A549 (cell line): ENCODE results near the gene NDRG4. TPM values are rescaled to one million over a fixed set of nuclear protein-coding genes. Genes with fewer than 3 reads are reported as not detected.
A peak's percentile ranks its signal among the peaks of the same experiment; 100 is the strongest.

ENCODE experiments used
- ATAC-seq, 2 experiments: fragments of 200-7000 bp in 1 of 2; fragments of >200 bp in 1 of 2; cut with Nextera tagmentation in 1 of 2; cut with Tn5 transposase in 1 of 2; 3 replicates each; pipeline versions ENCODE4 v1.8.0 to v1.9.1; 2018 to 2020; ENCODE audit warnings: mild to moderate bottlenecking in 1 of 2, moderate library complexity in 1 of 2
- CTCF ChIA-PET: fragments of 300-600 bp; sonication (Branson Sonifier 250); formaldehyde crosslinking; extraction: SDS; loops from one replicate; lab custom pipeline; 2021; ENCODE audit warnings: antibody characterized with exemption, inconsistent platforms; lab: Yijun Ruan, JAX
- POLR2A ChIA-PET: fragments of 350-600 bp; formaldehyde crosslinking; extraction: SDS; loops from one replicate; lab custom pipeline; 2021; ENCODE audit warnings: antibody characterized with exemption, inconsistent platforms; lab: Yijun Ruan, JAX
- DNase-seq, 2 experiments: peaks; one replicate each; pipeline versions ENCODE4 v3.0.0 to v3.0.0-alpha.2; 2011 to 2016; ENCODE audit warnings: low read depth in 1 of 2, low spot score in 1 of 2
- FAIRE-seq: peaks from 2 replicates; lab custom pipeline; 2011; peaks lifted over from hg19 to GRCh38; lab: Jason Lieb, UNC
- H3K27ac ChIP-seq, 2 experiments: fragments of >200 bp; sonication (Bioruptor Twin); formaldehyde crosslinking; 3 replicates each; pipeline ENCODE4 v1.5.1; 2016 to 2017
- H3K4me1 ChIP-seq: fragments of >200 bp; sonication (Bioruptor Twin); formaldehyde crosslinking; 3 replicates; pipeline ENCODE4 v1.6.1; 2016
- H3K4me2 ChIP-seq: fragments of >200 bp; sonication (Bioruptor Twin); formaldehyde crosslinking; 3 replicates; pipeline ENCODE4 v1.6.1; 2016
- H3K4me3 ChIP-seq: fragments of >200 bp; sonication (Bioruptor Twin); formaldehyde crosslinking; 3 replicates; pipeline ENCODE4 v1.5.1; 2016
- H3K9me3 ChIP-seq: fragments of >200 bp; sonication (Bioruptor Twin); formaldehyde crosslinking; 3 replicates; pipeline ENCODE4 v1.6.1; 2016
- BHLHE40 ChIP-seq: IDR thresholded peaks from 2 replicates; pipeline ENCODE4 v1.6.1; 2012; ENCODE audit warnings: low read depth, low read length, inconsistent platforms
- CBX2 ChIP-seq: fragments of 200-600 bp; sonication (generic); IDR thresholded peaks from 2 replicates; pipeline ENCODE4 v1.6.1; 2016; ENCODE audit warnings: low read depth, mild to moderate bottlenecking, borderline replicate concordance
- CEBPB ChIP-seq, 2 experiments: fragments of >200 bp in 1 of 2; sonication (Bioruptor Twin) in 1 of 2; formaldehyde crosslinking in 1 of 2; IDR thresholded peaks; 2 replicates each; pipeline ENCODE4 v1.6.1; 2012 to 2016
- EHMT2 ChIP-seq: fragments of 200-600 bp; sonication (generic); IDR thresholded peaks from 2 replicates; pipeline ENCODE4 v1.6.1; 2016; ENCODE audit warnings: antibody characterized with exemption, low read depth, mild to moderate bottlenecking, moderate library complexity
- FOSL2 ChIP-seq, 2 experiments: fragments of 450-650 bp in 1 of 2; fragments of >200 bp in 1 of 2; sonication (Bioruptor Twin) in 1 of 2; formaldehyde crosslinking; IDR thresholded peaks; 2 replicates each; pipeline versions ENCODE4 v1.5.0 to v1.6.1; 2016 to 2020; ENCODE audit warnings: mild to moderate bottlenecking in 1 of 2, moderate library complexity in 1 of 2
- FOXS1 ChIP-seq: fragments of 250-450 bp; sonication (Bioruptor Pico); IDR thresholded peaks from 2 replicates; pipeline ENCODE4 v1.5.0; 2020; ENCODE audit warnings: mild to moderate bottlenecking, moderate library complexity
- HDAC2 ChIP-seq: fragments of 200-600 bp; sonication (generic); IDR thresholded peaks from 2 replicates; pipeline ENCODE4 v1.6.1; 2016
- HEYL ChIP-seq: fragments of 250-450 bp; sonication (Bioruptor Pico); IDR thresholded peaks from 2 replicates; pipeline ENCODE4 v1.8.0; 2021; ENCODE audit warnings: mild to moderate bottlenecking, moderate library complexity
- HOXB13 ChIP-seq: fragments of 250-450 bp; sonication (Bioruptor Pico); IDR thresholded peaks from 2 replicates; pipeline ENCODE4 v1.5.0; 2020; ENCODE audit warnings: low read depth, mild to moderate bottlenecking, moderate library complexity
- JUNB ChIP-seq: fragments of >200 bp; sonication (Bioruptor Twin); formaldehyde crosslinking; IDR thresholded peaks from 2 replicates; pipeline ENCODE4 v1.6.1; 2016
- KDM5A ChIP-seq: fragments of 200-600 bp; sonication (generic); IDR thresholded peaks from 2 replicates; pipeline ENCODE4 v1.6.1; 2016; ENCODE audit warnings: antibody characterized with exemption, mild to moderate bottlenecking
- MAFK ChIP-seq: fragments of 450-650 bp; IDR thresholded peaks from 2 replicates; pipeline ENCODE4 v1.6.1; 2014; ENCODE audit not compliant: partially characterized antibody
- MAZ ChIP-seq: fragments of 150-350 bp; IDR thresholded peaks from 2 replicates; pipeline ENCODE4 v1.6.1; 2014; ENCODE audit warnings: antibody characterized with exemption, low read depth, low read length, borderline replicate concordance
- NPAS2 ChIP-seq: fragments of 250-450 bp; sonication (Bioruptor Pico); IDR thresholded peaks from 2 replicates; pipeline ENCODE4 v1.8.0; 2022; ENCODE audit warnings: mild to moderate bottlenecking, moderate library complexity, borderline replicate concordance
- PHF8 ChIP-seq: fragments of 200-600 bp; sonication (generic); IDR thresholded peaks from 2 replicates; pipeline ENCODE4 v1.6.1; 2016; ENCODE audit warnings: low read depth, mild to moderate bottlenecking, antibody characterized with exemption, moderate library complexity, borderline replicate concordance
- RAD21 ChIP-seq, 2 experiments: fragments of >200 bp in 1 of 2; sonication (Bioruptor Twin) in 1 of 2; formaldehyde crosslinking in 1 of 2; IDR thresholded peaks in 1 of 2; conservative IDR thresholded peaks in 1 of 2; 2 replicates in 1 of 2; 3 replicates in 1 of 2; pipeline ENCODE4 v1.6.1; 2012 to 2018; ENCODE audit warnings: inconsistent platforms in 1 of 2
- RCOR1 ChIP-seq: fragments of 150-350 bp; IDR thresholded peaks from 2 replicates; pipeline ENCODE4 v1.6.1; 2014; ENCODE audit warnings: antibody characterized with exemption, low read length, low read depth
- RFX5 ChIP-seq: fragments of 450-650 bp; IDR thresholded peaks from 2 replicates; pipeline ENCODE4 v1.7.1; 2014; ENCODE audit warnings: antibody characterized with exemption, mild to moderate bottlenecking, moderate library complexity
- SMC3 ChIP-seq: fragments of >200 bp; sonication (Bioruptor Twin); formaldehyde crosslinking; IDR thresholded peaks from 3 replicates; pipeline ENCODE4 v1.6.1; 2018; ENCODE audit warnings: inconsistent platforms
- TP53 ChIP-seq: fragments of 250-450 bp; sonication (Bioruptor Pico); IDR thresholded peaks from 2 replicates; pipeline ENCODE4 v1.5.0; 2021; ENCODE audit warnings: mild to moderate bottlenecking, moderate library complexity
- ZFP36 ChIP-seq: fragments of 450-650 bp; IDR thresholded peaks from 2 replicates; pipeline ENCODE4 v1.6.1; 2014; ENCODE audit warnings: borderline replicate concordance; ENCODE audit not compliant: partially characterized antibody
- WGBS: methylation state at CpG from one replicate; pipeline ENCODE4 v1.1.6; 2017; ENCODE audit errors: missing lambda C conversion rate; 5-methylcytosine and 5-hydroxymethylcytosine counted together
- polyA plus RNA-seq, 4 experiments: library from polyadenylated mRNA; depleted of rRNA in 3 of 4; stranded (reverse); fragments of >200 nt; fragmentation: RNase III in 1 of 4; extraction: RNeasy Plus Mini Kit Qiagen cat#74134 plus additional on column Dnase treatment in 1 of 4; gene quantifications; 2 replicates in 3 of 4; 3 replicates in 1 of 4; pipeline ENCODE4 v1.2.3, GENCODE V29; 2011 to 2017
- TF ChIP-seq, protein P1 (sequence below): fragments of 250-450 bp; sonication (Bioruptor Pico); IDR thresholded peaks from 2 replicates; pipeline ENCODE4 v1.5.0; 2020; ENCODE audit warnings: low read depth, mild to moderate bottlenecking, moderate library complexity
- TF ChIP-seq, protein P2 (sequence below): fragments of >200 bp; sonication (Bioruptor Twin); formaldehyde crosslinking; IDR thresholded peaks from 3 replicates; pipeline ENCODE4 v1.5.1; 2016
- TF ChIP-seq, protein P3 (sequence below): fragments of >200 bp; sonication (Bioruptor Twin); formaldehyde crosslinking; IDR thresholded peaks from 2 replicates; pipeline ENCODE4 v1.6.1; 2016

NDRG4 gene
- polyA plus RNA-seq, 2 of the 4 experiments (the other 2 are of a cell fraction): 8.1 to 21.3 TPM

DNA sequence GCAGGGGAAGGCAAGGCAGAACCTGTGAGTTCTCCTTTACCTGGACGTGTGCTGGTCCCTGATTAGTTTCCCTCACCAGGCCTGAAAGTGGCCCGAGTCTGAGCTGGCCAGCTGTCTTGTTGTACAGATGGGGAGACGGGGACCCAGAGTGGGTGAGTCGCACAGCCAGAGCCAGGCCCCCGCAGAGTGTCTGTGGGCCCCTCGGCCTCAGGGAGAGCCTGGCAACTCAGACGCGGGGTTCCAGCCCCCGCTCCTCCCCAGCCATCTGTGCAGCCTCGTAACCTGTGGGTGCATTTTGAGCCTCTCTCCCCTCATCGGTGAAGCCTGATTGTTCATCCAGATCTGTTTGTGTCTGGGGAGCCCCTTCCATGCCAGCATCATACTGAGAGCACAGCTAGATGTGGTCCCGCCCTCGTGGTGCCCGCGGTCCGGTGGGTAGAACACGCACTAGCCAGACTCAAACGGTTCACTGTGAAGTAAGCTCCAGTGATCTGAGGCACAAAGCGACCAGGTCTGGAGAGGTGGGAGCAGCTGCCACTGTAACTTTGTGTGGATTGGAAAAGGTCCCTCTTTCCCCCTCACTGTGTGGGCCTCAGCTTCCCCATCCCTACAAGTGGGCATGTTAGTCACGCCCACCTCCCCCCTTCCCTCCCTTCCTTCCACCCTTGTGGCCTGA is 6.0 kb upstream of the NDRG4 start:
- FAIRE-seq: no peak
- 76% methylated on average over 13 of the region's 20 CpGs for WGBS
- H3K4me1 ChIP-seq: no peaks in the 10 kb centered on the region

DNA sequence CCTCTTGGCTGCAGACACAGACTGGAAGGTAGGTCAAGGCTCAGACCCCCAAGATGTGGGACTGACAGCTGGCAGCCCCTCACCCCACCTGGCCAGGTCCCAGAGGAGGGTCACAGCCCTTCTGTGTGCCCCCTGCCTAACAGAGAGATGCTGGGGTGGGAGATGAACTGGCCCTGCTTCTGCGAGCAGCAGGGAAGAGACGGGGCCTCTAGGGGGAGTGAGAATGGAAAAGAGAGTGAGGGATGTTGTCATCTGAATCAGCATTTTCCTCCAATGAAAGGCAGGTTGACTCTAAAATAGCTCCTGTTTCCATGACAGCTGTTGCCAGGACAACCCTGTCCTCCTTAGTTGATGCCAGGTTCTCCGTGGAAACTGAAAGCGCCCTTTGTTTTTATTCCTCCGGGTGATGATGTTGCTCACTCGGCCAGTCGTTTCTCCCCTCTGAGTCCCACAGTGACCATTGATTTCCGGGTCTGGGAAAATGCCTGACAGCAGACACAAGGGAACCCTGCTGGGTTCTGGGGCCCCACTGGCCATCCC is 4.9 kb upstream of the NDRG4 start:
- Histone ChIP-seq H3K9me3 (no peaks in the 10 kb centered on the region), H3K4me1 (no peaks in the 10 kb centered on the region; the same call in 2 of the 3 replicates), H3K4me3 (no peak overlapping the region)
- POLR2A ChIA-PET: no interaction called here
- no peak for FAIRE-seq
- WGBS: 30% methylated on average over 8 of the region's 8 CpGs
- peak; percentile 52 to 73 for ATAC-seq
- DNase-seq: peak; percentile 92 to 93
- TF ChIP-seq MAFK: peak; percentile 98
- TF ChIP-seq, protein P1, sequence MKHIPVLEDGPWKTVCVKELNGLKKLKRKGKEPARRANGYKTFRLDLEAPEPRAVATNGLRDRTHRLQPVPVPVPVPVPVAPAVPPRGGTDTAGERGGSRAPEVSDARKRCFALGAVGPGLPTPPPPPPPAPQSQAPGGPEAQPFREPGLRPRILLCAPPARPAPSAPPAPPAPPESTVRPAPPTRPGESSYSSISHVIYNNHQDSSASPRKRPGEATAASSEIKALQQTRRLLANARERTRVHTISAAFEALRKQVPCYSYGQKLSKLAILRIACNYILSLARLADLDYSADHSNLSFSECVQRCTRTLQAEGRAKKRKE: no peak
- TF ChIP-seq MAZ: no peak
- no peak for TF ChIP-seq BHLHE40
- TF ChIP-seq, protein P2, sequence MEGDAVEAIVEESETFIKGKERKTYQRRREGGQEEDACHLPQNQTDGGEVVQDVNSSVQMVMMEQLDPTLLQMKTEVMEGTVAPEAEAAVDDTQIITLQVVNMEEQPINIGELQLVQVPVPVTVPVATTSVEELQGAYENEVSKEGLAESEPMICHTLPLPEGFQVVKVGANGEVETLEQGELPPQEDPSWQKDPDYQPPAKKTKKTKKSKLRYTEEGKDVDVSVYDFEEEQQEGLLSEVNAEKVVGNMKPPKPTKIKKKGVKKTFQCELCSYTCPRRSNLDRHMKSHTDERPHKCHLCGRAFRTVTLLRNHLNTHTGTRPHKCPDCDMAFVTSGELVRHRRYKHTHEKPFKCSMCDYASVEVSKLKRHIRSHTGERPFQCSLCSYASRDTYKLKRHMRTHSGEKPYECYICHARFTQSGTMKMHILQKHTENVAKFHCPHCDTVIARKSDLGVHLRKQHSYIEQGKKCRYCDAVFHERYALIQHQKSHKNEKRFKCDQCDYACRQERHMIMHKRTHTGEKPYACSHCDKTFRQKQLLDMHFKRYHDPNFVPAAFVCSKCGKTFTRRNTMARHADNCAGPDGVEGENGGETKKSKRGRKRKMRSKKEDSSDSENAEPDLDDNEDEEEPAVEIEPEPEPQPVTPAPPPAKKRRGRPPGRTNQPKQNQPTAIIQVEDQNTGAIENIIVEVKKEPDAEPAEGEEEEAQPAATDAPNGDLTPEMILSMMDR: peak; percentile 52; the same call in 2 of the 3 replicates
- TF ChIP-seq RAD21 (conservative IDR thresholded peaks at IDR 0.05 in 1 of 2, IDR thresholded peaks at IDR 0.05 in 1 of 2): peak in 1 of 2 experiments; percentile 42; a peak in 2 of 5 replicates
- TF ChIP-seq RFX5: peak; percentile 96
- no peak for TF ChIP-seq NPAS2 (CRISPR knock-in tag)
- 0 out of 2 replicates have a peak, but pooled peaks have one; percentile 54 for TF ChIP-seq RCOR1
- TF ChIP-seq, all 56 proteins: peak for 5
- CTCF ChIA-PET: interaction anchor here (0.6 to 23.4 kb wide), 24 partner anchors 8 to 439 kb away, joined by 3 to 721 read pairs (median 3); partner anchors contain the start of gene SETD6
- Histone ChIP-seq H3K4me2 (no peak overlapping the region), H3K27ac (0 out of 6 replicates have a peak overlapping the region, but pooled peaks of 1 of the 2 experiments have one; percentile 36)

More for the DNA sequence above, 6.0 kb upstream of the NDRG4 start:
- no peak for DNase-seq
- TF ChIP-seq RAD21 (conservative IDR thresholded peaks at IDR 0.05 in 1 of 2, IDR thresholded peaks at IDR 0.05 in 1 of 2) (no peak), KDM5A (no peak), MAFK (no peak), FOSL2 (IDR thresholded peaks at IDR 0.05) (no peak), FOSL2 (CRISPR knock-in tag; IDR thresholded peaks at IDR 0.05) (no peak), SMC3 (no peak), JUNB (no peak), PHF8 (no peak), FOXS1 (no peak), CBX2 (no peak), EHMT2 (no peak), CEBPB (IDR thresholded peaks at IDR 0.05) (no peak), HOXB13 (CRISPR knock-in tag) (no peak), ZFP36 (no peak), TP53 (CRISPR knock-in tag) (no peak), HEYL (CRISPR knock-in tag) (no peak), HDAC2 (no peak)
- TF ChIP-seq, protein P3, sequence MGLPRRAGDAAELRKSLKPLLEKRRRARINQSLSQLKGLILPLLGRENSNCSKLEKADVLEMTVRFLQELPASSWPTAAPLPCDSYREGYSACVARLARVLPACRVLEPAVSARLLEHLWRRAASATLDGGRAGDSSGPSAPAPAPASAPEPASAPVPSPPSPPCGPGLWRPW: no peak
- ATAC-seq: no peak
- POLR2A ChIA-PET: no interaction called here
- Histone ChIP-seq H3K27ac (no peak overlapping the region), H3K9me3 (no peaks in the 10 kb centered on the region), H3K4me2 (no peak overlapping the region), H3K4me3 (no peak overlapping the region)
- CTCF ChIA-PET: interaction anchor here (1.2 to 23.4 kb wide), 9 partner anchors 7 to 263 kb away, joined by 3 to 721 read pairs (median 9); partner anchors contain the start of gene SETD6
